HG03469 (cell line): ENCODE data around the gene WDFY4.

ENCODE experiments used
- ATAC-seq: cut with Tn5 transposase; IDR thresholded peaks from one replicate; pipeline ENCODE4 v1.9.1; 2021; ENCODE audit warnings: mild to moderate bottlenecking, moderate library complexity, moderate number of reproducible peaks; ENCODE audit not compliant: unreplicated experiment

Gene WDFY4

DNA sequence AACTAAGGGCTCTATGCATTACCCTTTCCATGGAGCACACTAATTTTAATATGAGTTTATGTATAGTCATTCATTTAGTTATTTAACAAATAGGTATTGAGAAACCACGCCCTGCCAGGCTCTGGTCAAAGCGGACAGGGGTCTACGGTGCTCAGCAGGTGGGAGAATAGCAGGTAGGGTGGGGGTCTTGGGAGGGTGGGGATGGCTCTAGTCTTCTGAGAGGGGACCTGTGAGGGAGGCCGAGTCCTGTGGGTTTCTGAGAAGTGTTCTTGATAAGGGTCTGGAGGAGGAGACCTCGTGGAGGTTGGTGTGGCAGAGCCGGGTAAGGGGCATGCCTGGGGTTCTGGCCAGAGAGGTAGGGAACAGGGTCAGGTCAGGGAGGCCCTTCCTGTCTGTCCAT, 1.1 kb downstream of the WDFY4 start:
- ATAC-seq = no peak

DNA sequence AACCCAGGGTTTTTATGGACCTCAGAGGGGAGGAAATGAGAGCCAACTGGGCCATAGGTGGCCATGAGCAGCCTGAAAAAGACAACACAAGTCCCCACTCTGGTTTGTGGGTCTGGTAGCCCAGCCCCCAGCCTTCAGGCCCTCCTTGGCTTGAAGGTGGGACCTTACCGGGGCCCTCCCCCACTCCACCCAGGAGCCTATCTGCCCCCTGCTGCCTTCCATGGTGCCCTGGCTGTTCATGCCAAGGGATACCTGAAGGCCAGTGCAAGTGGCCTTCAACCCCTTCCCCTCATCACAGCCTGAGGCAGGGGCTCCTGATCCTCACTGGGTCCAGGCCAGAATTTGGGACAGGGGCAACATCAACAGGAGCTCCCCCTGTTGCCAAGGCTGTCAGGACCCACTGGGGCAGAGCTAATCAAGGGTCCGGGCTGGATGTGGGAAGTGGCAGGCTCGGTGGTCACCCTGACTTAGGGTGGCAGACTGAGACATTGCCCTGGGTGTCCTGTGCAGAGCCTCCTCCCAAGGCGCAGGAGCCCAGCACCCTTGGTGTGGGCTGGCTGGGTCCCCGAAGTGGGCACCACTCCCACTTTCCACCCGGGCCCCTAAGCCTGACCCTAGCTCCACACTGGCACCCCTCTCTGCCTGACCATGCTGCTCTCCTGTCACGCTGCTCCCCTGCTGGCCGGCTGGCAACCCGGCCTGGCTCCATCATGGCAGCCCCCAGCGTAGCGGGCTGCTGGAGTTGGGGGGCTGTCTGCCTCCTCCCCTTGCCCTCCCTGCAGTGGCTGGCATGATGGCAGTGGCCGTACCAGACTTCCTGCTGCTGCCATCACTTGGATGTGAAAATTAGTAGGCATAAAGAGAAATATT, 6.4 kb downstream of the WDFY4 start:
- ATAC-seq = no peak

DNA sequence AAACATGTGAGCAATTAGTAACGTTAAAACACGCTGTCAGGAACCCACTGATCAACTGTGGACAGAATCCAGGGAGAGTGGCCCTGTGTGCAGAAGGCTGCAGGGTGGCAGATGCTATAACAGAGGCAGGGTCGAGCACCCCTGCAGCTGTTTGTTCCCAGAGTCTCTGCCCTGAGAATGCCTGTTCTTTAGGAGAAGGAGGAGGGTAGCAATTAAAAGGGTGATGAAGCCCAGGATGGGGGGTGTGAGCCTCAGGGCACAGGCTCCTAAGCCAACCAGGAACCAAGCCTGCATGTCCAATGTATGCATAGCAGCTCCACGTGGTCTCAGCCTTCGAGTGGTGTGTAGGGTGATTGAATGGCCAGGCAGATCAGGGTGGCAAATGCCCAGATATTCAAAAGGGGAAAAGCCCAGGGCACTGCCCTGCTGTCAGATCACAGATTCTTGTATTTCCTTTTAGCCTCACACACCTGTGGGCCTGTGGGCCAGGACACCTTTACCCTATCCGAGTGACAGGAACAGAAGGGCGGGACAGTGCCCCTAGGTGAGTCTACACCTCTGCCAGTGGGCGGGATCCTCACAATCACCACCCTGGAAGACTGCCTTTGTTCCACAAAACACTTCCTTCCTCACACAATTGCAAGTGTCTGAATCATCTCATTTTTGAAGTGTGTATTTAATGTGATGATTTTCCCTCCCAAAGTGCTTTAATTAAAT, 7.3 kb downstream of the WDFY4 start:
- no peak for ATAC-seq

DNA sequence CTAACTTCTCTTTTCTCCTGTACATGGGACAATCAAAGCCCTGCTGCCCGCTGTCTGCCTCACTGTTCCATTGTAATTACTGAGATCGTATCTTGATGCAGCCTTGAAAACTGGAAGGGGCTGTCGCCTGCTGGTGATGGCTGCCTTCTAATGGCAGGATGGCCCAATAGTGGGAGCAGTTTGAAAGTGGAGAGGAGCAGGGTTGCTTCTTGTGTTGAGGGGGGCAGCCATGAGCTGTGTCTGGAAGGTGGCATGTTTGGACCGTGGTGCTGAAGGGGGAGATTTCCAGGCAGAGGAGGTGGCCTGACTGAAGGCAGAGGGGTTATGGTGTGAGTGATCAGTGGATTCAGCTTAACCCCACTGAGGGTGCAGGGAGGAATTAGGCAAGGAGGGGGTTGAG, 8.1 kb downstream of the WDFY4 start:
- ATAC-seq = no peak

DNA sequence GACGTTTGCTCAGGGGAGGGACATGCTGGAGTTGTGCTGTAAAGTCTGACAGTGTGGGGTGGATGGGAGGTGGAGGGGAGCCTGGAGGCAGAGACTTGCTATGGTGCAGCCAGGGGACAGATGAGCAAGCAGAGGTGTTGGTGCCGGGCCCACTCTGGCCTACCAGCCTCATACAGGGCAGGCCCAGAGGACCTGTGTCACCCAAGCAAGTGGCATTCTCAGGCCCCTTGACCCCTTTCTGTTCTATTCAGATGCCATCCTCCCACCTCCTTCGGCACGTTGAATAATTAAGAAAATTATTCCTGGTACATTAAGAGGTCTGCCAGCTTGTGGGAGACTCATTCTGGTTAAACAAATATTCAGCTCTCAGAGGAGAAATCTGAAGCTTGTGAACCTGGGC, 8.5 kb downstream of the WDFY4 start:
- ATAC-seq = no peak

DNA sequence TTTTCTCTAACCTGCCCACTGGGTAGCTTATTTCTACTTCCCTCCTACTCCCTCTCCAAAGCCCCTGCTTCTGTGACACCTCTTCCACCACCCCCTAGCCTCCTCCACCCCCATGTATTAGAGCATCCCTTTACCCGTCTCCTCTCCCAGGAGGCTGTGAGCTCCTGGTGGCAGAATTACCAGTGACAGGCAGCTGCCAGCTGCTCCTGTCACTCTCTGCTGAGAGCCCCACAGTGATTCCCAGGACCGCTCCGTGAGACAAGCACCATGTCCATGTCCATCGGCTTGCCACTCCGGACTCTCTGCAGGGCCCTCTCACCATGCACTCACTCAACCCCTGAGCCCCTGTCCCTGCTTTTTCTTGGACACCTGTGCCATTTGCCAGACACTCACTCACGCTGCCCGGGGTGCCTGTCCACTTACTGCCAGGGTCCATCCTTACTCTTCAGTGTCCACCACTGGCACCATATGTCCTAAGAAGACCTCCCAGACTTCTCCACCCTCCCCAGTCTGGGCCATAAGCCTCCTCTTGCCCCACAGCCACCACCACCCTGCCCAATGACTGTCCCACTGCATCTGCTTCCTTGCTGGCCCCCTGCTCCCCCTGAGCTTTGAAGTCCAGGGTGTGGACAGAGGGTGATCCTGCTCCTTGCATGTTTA, 9.8 kb downstream of the WDFY4 start:
- no peak for ATAC-seq

DNA sequence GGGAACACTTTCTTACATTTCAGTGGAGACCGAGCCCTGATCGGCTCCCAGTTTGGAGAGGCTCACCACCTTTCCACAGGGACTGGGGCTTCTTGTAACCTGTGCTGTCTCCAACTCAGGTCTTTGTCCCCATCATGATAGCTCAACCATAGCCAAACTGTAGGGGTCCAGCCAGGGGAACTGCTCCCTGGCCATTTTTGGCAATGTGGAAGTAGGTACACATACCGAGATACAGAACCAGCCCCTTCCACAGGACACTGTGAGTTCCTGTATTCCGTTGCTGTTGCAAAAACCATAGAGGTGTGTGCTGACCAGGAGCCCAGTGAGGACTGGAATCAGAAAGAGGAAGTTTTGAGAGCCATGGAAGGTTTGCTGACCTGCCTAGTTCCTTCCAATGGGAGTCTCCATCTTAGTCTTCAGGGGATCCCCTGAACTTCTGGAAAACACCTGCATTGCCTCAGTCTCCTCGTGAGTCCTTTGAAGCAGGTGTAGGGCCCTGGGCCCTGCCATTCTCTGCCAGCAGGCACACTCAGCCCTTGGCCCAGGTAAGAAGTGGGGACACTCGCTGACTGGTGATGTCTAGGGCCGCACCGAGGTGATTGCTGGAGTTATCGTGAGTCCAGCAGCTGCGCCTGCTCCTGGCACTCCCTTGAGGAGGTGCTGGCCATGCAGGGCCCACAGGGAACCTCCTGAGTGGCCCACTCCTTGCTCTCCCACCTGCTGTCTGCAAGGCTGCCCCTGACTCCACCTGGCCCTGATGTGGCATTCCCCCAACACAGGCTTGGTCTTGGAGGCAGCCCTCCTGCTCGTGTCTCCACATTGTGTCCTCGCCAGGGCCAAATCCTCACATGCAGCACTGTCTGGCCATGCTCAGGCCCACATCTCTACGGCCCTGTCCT, 11.2 kb downstream of the WDFY4 start:
- ATAC-seq = no peak

DNA sequence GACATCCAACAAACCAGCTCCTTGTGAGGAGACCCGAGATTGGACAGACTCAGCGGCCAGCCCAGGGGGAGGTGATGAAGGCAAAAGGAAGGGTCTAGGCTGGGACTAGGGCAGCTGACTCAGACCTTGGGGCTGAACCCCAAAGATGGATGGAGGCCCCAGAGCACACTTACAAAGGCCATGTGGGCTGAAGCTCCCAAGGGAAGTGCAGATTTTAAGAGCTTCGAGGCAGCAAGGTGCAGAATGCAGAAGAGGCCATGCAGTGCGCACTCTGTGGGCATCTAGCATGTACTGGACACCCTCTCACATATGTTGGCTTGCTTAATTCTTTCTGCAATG, 11.8 kb downstream of the WDFY4 start:
- no peak for ATAC-seq

DNA sequence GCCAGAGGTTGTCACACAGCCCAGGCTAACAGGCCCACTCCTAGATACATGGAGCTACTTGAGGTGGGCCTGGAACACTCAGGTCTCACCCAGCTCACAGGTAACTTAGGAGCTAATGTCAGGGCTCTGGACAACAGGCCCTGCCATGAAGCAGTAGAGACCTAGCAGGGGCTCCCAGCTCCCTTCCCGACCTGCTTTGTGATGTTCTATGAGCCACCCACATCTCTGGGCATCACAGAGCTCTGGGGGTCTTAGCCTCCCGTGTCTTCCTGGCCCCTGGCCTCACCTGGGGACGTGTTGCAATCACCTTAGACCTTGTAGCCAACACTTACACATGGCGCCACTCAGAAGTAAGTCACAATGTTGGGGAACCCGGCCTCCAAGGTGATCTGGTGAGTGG, 12.4 kb downstream of the WDFY4 start:
- no peak for ATAC-seq

DNA sequence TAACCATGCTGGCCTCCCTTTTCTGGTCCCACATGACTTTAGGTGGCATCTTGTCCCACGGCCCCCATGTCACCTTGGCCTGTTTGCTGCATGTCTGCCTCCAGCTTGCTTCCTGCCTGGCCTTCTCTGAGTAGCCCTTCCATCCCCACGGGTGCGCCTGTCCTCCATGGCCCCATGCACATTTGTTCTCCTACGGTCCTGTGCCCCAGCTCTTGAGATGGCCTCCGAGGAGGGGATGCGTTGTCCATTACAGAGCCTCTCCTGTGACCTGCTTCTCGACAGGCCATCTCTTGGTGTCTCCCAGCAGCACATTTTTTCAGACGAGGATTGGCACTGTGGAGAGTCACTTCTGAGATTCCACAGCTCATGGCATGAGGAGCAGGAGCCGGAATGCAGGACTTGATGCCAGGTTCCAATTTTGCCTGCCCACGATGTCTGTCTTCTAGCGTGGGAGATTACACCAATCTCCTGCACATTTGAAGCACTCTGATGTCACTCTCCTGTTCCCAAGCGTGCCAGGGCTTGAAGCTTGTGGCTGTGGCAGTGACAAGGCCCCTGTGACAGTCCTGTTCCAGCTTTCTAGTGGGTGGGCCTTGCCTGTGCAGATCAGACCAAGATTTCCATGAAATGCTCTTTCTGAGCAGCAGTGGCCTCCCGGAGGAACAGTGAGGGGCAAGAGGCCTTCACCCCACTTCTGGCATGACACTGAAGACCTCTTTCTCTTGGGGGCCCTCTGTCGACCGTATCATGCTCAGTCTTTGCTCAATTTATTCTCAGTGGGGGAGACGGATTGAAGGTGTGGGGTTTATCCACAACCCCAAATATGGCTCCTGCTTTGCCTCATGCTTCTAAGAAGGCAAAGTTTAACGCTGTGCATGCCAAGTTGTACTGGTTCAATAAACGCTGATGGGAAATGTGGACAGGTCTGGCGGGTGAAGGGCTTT, 13.4 kb downstream of the WDFY4 start:
- no peak for ATAC-seq

DNA sequence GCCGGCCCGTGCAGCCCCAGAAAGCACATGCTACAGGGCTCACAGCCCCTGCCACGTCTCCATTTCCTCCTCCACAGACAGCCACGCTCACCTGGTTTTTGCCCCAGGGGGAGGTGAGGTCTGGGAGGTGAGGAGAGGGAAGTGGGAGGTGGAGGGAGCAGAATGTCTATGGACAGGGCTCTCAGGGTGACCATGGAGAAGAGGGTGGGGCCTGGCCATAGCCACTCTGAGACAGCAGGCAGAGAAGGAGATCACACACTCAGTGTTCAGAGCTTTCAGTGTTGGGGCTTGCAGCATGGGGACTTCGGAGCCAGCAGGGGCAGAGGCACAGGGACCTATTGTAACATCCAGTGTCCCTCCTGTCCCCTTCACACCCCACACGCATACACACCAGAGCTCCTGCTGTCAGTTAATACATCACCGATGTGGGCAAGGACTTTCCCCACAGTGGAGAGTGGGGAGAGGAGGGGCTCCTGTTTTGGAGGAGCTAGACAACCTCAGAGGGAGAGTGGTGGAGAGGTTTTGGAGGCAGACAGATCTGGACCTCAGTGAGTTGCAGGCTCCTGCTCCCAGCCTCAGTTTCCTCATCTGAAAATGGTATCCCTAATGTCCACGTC, 14.4 kb downstream of the WDFY4 start:
- ATAC-seq = no peak

DNA sequence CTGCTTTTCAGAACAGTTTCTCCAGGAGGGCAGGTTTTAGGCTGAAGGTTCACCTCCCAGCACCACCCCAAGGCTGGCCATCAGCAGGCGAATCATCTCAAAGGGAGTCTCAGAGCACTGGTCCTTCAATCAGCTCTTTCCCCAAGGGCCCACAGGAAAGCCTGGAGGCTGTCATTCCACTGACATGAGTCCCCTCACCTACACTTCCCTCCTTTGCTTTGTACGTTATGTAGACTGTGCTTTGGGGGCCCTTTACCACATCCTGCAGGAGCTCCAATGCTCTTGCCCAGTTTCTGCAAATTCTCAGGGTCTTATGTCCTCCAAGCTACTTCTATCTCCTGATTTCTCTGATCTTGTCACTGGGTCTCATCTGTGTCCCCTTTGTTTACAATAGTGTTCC, 15.4 kb downstream of the WDFY4 start:
- ATAC-seq = no peak

DNA sequence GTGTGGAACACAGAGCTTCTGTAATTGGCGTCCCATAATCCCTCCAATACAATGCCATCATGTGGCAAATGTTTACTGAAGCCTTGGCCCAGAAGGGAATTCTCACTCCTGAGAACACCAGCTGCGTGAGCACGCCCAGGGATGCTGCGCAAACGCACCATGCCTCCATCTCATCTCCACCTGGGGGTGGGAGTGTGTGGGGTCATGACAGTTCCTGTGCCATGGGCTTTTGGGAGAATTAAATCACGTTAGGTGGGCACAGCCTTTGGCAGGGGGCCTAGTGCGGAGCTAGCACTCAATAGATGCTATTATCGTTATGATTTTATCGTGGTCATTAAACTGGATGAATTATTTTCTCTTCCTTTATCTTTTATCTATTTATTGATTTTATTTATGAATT, 15.8 kb downstream of the WDFY4 start:
- no peak for ATAC-seq

DNA sequence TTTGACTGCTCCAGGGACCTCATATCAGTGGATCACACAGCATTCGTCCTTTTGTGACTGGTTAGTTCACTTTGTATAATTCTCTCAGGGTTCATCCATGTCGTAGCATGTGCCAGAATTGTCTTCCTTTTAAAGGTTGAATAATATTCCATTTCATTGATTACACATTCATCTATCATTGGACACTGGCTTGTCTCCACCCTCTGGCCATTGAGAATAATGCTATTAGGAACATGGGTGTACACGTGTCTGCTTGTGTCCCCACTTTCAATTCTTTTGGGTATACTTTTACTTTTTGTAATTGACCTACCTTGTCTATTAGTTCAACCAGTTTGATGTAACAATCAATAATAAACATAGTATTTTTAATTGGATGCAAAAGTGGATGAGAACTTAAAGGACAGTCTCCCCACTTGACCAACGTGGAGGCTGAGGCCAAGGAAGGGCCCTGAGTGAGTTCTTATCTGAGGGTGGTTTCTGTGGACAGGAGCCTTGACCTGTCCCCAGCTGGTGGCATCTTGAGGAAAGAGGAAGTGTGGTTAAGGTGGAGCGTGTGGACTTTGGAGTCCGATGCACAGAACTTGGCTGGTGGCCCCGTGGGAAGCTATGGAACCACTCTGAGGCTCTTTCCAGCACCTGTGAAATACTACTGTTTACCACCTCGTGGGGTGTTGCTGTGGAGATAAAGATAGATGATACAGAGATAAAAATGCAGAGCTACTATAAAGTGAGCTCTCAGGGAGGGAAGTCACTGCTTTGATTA, 16.6 kb downstream of the WDFY4 start:
- no peak for ATAC-seq

DNA sequence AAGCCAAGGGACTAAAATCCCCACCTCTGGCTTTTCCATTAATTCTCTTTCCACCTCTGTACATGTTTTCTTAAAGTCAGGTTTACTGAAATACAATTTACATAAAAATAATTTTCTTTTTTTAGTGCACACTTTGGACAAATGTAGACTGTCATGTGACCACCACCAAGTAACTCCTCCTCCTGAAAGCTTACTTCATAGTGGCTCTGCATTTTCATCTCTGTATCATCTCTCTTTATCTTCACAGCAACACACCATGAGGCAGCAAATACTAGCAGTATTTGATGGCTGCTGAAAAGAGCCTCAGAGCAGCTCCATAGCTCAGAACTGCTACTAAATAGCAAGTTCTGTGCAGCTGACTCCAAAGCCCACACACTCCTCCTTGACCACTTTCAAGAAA, 17.3 kb downstream of the WDFY4 start:
- ATAC-seq = no peak

DNA sequence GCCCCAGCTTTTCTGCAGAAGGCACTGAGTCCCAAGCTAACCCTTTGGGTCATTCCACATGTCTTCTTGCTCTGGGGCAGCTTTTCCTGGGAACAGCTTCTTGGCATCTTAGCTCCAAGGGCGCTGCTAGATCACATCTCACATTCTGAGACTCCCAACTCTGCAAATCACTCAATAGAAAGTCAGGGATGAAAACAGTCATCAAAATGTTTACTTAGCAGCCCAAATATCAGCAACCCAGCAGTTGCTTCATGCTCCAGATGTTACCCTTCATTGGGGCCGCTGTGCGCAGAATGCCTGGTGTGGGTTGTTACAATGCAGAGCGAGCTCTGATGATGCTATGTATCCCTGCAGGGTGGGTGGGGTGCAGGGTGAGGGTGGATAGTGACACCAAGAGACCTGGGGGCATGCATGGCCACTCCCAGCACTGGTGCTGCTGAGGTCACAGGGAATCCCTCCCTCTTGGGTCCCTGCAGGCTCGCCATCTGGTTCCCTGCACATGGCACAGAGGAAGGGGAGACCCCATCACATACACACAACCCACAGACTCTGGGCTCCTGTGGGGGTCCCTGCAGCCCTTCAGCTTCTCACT, 19.0 kb downstream of the WDFY4 start:
- no peak for ATAC-seq

DNA sequence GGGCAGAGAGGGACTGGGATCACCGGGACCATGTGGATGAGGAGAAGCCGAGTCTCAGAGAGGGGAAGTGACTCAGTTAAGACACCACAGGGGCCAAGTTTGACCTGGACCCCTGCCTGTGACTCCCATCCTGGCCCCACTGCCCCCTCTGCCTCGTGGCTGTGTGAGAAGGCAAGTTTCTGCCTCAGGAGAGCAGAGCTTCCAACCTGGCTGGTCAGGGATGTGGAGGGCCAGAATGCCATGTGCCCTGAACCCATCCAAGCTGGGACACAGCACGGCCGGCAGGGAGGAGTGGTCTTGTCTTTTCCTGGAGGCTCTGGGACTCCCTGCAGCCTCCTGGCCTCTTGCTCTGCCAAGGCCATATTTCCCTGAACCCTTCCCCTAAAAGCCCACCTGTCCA, 19.5 kb downstream of the WDFY4 start:
- ATAC-seq = no peak

DNA sequence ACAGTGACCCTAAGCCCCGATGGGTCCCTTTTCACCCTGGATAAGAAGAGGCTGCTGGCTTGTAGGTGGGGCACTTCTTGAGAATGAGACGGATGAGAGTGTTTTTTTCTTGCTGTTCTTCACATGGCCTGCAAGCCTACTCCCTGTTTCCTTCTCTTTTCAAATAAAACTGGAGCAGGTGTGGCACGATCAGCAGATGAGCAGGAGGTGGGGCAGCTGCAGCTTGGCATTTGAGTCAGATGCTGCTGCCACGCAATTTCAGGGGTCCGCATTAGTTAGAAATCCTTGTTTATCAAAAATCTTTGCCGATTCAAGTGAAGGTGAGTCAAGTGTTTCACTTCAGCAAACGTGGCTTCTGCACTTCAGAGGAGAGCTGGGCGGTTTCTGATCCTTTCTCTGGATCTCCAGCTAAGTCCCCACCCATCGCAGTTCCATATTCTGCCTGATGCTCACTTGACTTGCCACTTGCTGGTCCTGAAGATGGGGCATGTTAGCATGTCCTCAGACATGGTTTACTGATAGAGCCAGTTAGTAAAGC, 20.8 kb downstream of the WDFY4 start:
- ATAC-seq = no peak
